KG1 (cell line): Measurements from ENCODE around the gene PRKCE.

ENCODE experiments used
- DNase-seq: peaks from one replicate; lab custom pipeline; 2025; lab: John Stamatoyannopoulos, UW

Gene PRKCE

GRCh38 chr2:45813003-45813941, 161.8 kb downstream of the PRKCE start:
- DNase-seq = no peak

- no peak for DNase-seq
These were observed 163.0 kb downstream of the PRKCE start for GRCh38 chr2:45814488-45814887.

GRCh38 chr2:45814951-45815621, 163.6 kb downstream of the PRKCE start:
- DNase-seq = no peak

- no peak for DNase-seq
These were observed 164.8 kb downstream of the PRKCE start for GRCh38 chr2:45816272-45816671.

GRCh38 chr2:45818591-45818990, 167.1 kb downstream of the PRKCE start:
- DNase-seq = no peak

GRCh38 chr2:45820048-45820447, 168.6 kb downstream of the PRKCE start:
- DNase-seq = no peak

- DNase-seq = no peak
These were observed 170.2 kb downstream of the PRKCE start for GRCh38 chr2:45821558-45822271.

- no peak for DNase-seq
These were observed 170.8 kb downstream of the PRKCE start for GRCh38 chr2:45822272-45822630.

GRCh38 chr2:45823723-45824206, 172.3 kb downstream of the PRKCE start:
- DNase-seq = no peak

GRCh38 chr2:45825001-45825651, 173.7 kb downstream of the PRKCE start:
- DNase-seq = no peak

GRCh38 chr2:45826460-45826859, 175.0 kb downstream of the PRKCE start:
- no peak for DNase-seq

- DNase-seq = no peak
These were observed 175.6 kb downstream of the PRKCE start for GRCh38 chr2:45826884-45827635.

- no peak for DNase-seq
These were observed 178.8 kb downstream of the PRKCE start for GRCh38 chr2:45830322-45830721.

- DNase-seq = no peak
These were observed 182.0 kb downstream of the PRKCE start for GRCh38 chr2:45833301-45833967.

GRCh38 chr2:45833968-45834344, 182.5 kb downstream of the PRKCE start:
- peak; percentile 29 for DNase-seq

- no peak for DNase-seq
These were observed 182.9 kb downstream of the PRKCE start for GRCh38 chr2:45834372-45834771.

GRCh38 chr2:45834858-45835257, 183.4 kb downstream of the PRKCE start:
- no peak for DNase-seq

- DNase-seq = no peak
These were observed 184.8 kb downstream of the PRKCE start for GRCh38 chr2:45836316-45836715.

GRCh38 chr2:45836740-45837139, 185.3 kb downstream of the PRKCE start:
- DNase-seq = no peak

- no peak for DNase-seq
These were observed 186.4 kb downstream of the PRKCE start for GRCh38 chr2:45837812-45838341.
